HG02623 (cell line): Measurements from ENCODE around the gene COL4A2.

Experiments
- ATAC-seq: cut with Tn5 transposase; IDR thresholded peaks from one replicate; pipeline ENCODE4 v1.9.1; 2021; ENCODE audit warnings: moderate library complexity; ENCODE audit not compliant: unreplicated experiment

The COL4A2 gene

GRCh38 chr13:110562036-110562597 is 255.0 kb downstream of the COL4A2 start:
- no peak for ATAC-seq
